GM19238 (cell line): Measurements from ENCODE around the gene SIGLEC7.
"Not testable (repeated sequence)": the region's sequence is repeated elsewhere in the genome, so short reads cannot be mapped to it uniquely, and the experiment has no call there.

Experiments
- DNase-seq: peaks from one replicate; pipeline ENCODE4 v3.0.0; 2011; ENCODE audit warnings: low spot score; ENCODE audit not compliant: insufficient read length

The SIGLEC7 gene

GRCh38 chr19:51138549-51138979 lies 3.5 kb upstream of the SIGLEC7 start:
- DNase-seq = no peak

- no peak for DNase-seq
Measured at GRCh38 chr19:51139299-51140014, 2.6 kb upstream of the SIGLEC7 start.

DNA sequence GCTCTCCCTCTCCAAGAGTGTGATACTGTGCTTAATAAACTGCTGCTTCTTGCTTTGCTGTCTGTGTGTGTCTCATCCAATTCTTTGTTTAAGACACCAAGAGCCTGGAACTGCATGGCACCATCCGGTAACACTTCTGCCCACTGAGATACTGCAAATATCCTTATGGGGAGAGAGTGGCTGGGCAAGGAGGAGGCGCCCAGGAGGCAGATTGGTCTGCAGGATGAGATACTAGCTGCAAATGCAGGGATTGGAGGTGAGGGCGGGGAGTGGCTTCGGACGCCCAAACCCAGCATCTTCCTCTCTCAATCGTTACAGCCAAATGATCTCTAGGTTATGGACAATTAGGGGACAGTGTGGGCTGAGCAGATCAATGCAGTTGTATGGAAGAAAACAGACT lies 1.7 kb upstream of the SIGLEC7 start:
- DNase-seq = no peak

- no peak for DNase-seq
Measured at GRCh38 chr19:51141181-51141580, 920 bp upstream of the SIGLEC7 start.

- not testable (repeated sequence) for DNase-seq
Measured at GRCh38 chr19:51142809-51143475, 841 bp downstream of the SIGLEC7 start.

GRCh38 chr19:51143486-51143885 lies 1.4 kb downstream of the SIGLEC7 start:
- DNase-seq = no peak

- no peak for DNase-seq
Measured at GRCh38 chr19:51144482-51145045, 2.5 kb downstream of the SIGLEC7 start.

- no peak for DNase-seq
Measured at GRCh38 chr19:51145916-51146493, 3.9 kb downstream of the SIGLEC7 start.

DNA sequence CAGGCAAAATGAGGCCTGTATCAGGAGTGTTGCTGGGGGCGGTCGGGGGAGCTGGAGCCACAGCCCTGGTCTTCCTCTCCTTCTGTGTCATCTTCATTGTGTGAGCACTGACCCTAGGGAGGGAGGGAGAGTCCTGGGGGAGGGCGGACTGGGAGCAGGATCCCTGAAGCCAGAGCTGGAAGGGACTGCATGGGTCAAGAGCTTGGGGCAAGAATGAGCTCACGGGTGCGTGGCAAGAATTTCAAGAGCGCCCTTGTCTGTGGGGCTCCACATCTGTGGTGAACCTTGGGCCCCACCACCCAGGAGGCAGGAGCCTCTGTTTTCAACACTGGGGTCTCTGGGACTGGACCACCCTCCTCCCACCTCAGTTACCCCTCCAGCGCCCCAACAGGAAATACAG lies 4.7 kb downstream of the SIGLEC7 start:
- DNase-seq = no peak

- no peak for DNase-seq
Measured at GRCh38 chr19:51147663-51148062, 5.6 kb downstream of the SIGLEC7 start.

GRCh38 chr19:51148580-51148979 lies 6.5 kb downstream of the SIGLEC7 start:
- no peak for DNase-seq

GRCh38 chr19:51150627-51151026 lies 8.5 kb downstream of the SIGLEC7 start:
- DNase-seq = no peak

DNA sequence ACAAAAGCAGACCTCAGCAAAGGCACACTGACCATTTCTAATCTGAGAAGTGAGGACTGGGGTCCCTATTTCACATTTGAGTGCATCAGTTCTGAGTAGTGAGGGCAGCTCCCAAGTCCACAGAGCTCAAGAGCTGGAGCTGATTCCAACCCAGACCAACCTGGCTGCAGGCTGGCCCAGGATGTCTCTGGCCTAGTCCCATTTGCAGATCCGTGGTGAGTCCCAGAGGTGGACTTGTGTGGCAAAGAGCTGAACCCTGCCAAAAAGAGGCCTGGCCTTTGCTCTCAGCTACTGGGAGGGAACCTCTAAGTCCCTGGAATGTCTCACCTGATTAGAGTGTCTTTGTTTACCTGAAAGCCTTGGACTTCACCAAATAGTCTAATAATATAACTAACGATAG lies 14.6 kb downstream of the SIGLEC7 start:
- no peak for DNase-seq

DNA sequence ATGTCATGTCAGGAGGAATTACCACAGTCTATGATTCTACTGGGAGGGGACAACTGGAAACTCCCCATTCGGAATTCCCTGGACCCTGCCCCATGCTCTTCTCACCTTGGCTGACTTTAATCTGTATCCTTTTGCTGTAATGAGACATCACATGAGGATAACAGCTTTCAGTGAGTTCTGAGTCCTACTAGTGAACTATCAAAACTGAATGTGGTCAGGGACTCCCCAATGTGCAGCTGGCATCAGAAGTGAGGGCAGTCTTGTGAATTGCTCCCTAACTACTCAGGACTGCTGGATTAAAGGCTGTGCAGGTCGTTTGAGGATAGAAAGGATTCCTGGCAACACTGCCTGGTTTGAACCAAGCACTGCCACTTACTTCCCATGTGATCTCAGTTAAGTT lies 15.2 kb downstream of the SIGLEC7 start:
- no peak for DNase-seq

DNA sequence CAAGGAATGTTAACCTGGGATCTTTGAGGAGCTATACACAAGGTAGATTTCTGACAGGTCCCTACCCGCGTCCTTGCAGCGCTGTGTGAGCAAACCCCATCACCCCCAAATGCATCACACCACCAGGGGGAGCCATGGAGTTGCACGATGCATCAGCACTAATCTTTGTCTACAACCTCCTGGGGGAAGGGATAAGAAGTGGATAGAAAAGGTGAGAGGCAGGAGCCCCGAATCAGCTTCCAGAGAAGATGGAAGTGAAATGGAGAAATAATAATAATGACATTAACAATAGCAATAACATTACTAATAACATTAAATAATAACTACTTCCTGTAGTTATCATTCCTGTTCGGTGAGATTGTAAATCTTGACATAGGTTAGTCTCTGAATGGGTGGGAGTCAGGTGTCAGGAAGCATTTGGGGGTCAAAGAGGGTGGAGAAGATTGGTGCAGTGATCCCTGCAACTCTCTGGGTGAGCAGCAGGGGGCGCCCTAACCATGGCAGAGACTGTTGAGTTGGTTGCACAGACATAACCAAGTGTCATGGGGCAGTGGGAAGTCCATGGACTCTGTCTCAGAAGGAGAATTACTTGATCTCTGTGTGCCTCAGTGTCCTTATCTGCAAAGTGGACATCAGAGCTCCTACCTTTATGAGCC lies 16.5 kb downstream of the SIGLEC7 start:
- peak; percentile 32 for DNase-seq

- no peak for DNase-seq
Measured at GRCh38 chr19:51159656-51160055, 17.6 kb downstream of the SIGLEC7 start.

DNA sequence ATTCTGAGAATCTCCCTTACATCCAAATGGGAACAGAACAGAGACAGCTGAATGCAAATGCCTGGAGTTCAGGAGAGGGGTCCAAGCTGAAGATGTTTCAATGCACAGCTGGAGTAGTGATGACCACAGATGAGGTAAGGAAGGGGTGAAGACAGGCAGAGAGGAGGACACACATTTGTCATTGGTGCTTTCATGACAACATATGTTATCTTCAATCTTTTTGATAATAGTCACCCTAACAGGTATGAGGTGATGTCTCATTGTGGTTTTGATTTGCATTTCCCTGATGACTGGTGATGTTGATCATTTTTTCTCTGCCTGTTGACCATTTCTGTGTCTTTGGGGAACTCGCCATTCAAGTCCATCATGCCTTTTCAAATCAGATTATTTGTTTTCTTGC lies 19.2 kb downstream of the SIGLEC7 start:
- DNase-seq = no peak

GRCh38 chr19:51161867-51162496 lies 19.9 kb downstream of the SIGLEC7 start:
- DNase-seq = no peak

DNA sequence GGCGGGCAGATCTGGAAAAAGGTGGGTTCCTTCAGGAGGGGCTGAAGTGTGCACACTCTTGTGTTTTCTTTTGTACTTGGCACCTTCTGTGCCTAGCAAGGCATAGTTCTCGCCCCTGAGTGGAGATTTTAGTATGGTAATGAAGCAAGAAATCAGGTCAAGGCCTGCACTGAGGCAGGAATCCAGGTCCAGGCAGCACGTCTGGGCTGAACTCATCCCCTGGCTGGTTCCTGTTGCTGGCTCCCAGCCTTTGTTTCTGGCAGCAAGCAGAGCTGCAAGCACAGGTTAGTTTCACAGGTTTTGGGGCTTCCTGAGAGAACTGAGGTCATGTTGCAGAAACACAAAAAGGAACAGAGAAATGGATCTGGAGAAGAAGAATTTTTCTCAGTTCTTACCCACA lies 21.2 kb downstream of the SIGLEC7 start:
- no peak for DNase-seq

DNA sequence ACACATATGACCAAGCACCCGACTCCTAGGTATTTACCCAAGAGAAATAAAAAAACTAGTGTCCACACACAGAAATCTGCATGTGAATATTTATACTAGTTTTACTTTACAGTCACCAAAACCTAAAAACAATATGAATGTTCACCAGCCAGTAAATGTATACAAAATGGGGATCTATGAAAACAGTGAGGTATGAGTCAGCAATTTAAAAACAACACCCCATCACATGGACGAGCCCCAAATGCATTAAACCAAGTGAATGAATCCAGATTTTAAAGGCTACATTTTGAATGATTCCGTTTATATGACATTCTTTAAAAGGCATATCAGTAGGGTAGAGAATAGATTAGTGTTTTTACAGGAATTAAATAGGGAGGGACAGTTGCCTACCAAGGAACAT lies 22.1 kb downstream of the SIGLEC7 start:
- DNase-seq = no peak

DNA sequence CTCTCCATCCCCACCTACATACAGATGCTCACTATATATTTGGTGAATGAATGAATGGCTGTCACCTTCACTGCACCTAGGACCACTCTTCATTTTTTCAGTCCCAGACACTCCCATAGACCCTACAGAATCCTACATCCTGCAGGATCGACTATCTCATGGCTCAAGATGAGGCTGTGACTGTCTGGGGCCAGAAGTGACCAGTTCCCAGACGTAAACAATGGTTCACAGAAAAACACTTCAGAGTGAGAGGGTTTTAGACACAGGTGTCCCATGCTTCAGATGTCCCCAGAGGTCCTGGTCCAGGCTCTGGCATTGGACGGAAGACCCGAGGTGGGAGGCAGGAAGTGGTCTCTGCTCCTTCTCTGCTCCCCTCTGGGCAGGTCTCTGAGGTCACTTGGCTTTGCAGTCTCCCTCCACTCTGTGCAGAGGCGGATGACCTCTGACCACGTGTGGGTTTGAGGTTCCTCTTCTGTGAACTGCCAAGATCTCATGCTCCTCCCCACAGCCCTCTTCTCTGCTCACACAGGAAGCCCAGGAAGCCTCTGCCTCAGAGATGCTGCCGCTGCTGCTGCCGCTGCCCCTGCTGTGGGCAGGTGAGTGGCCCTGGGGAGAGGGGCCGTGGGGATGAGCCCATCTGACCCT lies 24.9 kb downstream of the SIGLEC7 start:
- DNase-seq = no peak
